WTC11 (cell line): ENCODE measurements around the gene MERTK.

Source experiments
- TF ChIP-seq, protein P1 (sequence below): sonication (generic); formaldehyde crosslinking; IDR thresholded peaks from 2 replicates; pipeline ENCODE4 v1.8.1; 2023; ENCODE audit warnings: mild to moderate bottlenecking, missing genetic modification reagents
- TF ChIP-seq, protein P2 (sequence below): fragments of 200-600 bp; IDR thresholded peaks from 2 replicates; pipeline ENCODE4 v1.8.0; 2022; ENCODE audit warnings: antibody characterized with exemption
- TF ChIP-seq, protein P3 (sequence below): sonication (generic); formaldehyde crosslinking; IDR thresholded peaks from 2 replicates; pipeline ENCODE4 v1.8.0; 2022; ENCODE audit warnings: mild to moderate bottlenecking, missing genetic modification reagents

DNA sequence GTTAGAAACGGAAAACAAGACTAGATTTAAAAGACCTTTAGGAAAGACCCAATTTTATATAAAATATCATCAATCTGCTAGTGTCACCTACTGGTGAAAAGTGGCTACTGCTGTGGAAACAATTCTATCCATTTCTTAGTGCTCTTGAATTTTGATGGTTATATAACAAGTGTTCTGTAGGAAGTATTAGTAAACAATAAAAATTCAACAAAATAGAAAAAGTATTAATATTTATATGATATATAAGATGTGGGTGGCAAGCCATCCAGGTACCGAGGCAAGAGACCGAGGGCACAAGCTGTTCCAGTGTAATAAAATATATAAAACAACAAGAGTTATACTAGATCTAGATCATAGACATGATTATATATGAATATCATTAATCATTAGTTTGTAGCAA, 150.5 kb downstream of the MERTK start:
- TF ChIP-seq, protein P1, sequence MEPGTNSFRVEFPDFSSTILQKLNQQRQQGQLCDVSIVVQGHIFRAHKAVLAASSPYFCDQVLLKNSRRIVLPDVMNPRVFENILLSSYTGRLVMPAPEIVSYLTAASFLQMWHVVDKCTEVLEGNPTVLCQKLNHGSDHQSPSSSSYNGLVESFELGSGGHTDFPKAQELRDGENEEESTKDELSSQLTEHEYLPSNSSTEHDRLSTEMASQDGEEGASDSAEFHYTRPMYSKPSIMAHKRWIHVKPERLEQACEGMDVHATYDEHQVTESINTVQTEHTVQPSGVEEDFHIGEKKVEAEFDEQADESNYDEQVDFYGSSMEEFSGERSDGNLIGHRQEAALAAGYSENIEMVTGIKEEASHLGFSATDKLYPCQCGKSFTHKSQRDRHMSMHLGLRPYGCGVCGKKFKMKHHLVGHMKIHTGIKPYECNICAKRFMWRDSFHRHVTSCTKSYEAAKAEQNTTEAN (CRISPR knock-in tag) = no peak
- TF ChIP-seq, protein P2, sequence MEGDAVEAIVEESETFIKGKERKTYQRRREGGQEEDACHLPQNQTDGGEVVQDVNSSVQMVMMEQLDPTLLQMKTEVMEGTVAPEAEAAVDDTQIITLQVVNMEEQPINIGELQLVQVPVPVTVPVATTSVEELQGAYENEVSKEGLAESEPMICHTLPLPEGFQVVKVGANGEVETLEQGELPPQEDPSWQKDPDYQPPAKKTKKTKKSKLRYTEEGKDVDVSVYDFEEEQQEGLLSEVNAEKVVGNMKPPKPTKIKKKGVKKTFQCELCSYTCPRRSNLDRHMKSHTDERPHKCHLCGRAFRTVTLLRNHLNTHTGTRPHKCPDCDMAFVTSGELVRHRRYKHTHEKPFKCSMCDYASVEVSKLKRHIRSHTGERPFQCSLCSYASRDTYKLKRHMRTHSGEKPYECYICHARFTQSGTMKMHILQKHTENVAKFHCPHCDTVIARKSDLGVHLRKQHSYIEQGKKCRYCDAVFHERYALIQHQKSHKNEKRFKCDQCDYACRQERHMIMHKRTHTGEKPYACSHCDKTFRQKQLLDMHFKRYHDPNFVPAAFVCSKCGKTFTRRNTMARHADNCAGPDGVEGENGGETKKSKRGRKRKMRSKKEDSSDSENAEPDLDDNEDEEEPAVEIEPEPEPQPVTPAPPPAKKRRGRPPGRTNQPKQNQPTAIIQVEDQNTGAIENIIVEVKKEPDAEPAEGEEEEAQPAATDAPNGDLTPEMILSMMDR = no peak; the same call in 1 of the 2 replicates
- TF ChIP-seq, protein P3, sequence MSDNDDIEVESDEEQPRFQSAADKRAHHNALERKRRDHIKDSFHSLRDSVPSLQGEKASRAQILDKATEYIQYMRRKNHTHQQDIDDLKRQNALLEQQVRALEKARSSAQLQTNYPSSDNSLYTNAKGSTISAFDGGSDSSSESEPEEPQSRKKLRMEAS (CRISPR knock-in tag) = no peak
